A172 (cell line): ENCODE results near the gene AMPD2. TPM values are rescaled to one million over a fixed set of nuclear protein-coding genes. Genes with fewer than 3 reads are reported as not detected.
A peak's percentile ranks its signal among the peaks of the same experiment; 100 is the strongest.

Experiments used
- DNase-seq: peaks from one replicate; pipeline ENCODE4 v3.0.0-alpha.2; 2015; ENCODE audit warnings: low spot score
- total RNA-seq: library from RNA; depleted of rRNA; stranded (reverse); fragments of >200 nt; shearing (Covaris generic); gene quantifications from 2 replicates; pipeline ENCODE4 v1.2.3, GENCODE V29; 2014

AMPD2 gene
- total RNA-seq, 1 experiment from 2014 or later: 75.8 TPM

DNA sequence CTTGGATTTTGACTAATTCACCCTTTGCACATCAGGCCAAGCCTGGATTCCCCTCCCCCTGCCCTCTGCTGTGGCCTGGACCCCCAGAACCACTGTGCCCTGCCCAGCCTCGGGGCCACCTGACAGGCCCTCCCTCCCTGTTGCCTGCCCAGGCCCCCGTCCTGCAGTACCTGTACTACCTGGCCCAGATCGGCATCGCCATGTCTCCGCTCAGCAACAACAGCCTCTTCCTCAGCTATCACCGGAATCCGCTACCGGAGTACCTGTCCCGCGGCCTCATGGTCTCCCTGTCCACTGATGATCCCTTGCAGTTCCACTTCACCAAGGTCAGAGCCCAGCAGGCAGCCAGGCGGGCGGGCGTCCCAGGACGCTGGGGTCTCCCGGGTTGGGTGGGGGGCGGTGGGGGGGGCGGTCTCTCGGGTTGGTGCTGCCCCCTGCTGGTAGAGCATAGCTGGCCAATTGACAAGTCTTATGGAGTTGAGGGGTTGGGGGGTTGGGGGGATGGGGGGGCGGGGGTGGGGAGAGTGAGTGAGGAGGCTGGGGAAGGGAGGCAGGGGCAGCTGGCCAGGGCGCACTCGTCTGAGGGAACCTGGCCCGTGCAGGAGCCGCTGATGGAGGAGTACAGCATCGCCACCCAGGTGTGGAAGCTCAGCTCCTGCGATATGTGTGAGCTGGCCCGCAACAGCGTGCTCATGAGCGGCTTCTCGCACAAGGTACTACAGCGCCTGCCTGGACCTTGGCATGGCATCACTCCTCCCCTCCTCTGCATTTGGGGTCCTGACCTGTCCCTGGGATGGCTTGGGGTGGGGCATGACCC lies 10.7 kb downstream of the AMPD2 start:
- no peak for DNase-seq

DNA sequence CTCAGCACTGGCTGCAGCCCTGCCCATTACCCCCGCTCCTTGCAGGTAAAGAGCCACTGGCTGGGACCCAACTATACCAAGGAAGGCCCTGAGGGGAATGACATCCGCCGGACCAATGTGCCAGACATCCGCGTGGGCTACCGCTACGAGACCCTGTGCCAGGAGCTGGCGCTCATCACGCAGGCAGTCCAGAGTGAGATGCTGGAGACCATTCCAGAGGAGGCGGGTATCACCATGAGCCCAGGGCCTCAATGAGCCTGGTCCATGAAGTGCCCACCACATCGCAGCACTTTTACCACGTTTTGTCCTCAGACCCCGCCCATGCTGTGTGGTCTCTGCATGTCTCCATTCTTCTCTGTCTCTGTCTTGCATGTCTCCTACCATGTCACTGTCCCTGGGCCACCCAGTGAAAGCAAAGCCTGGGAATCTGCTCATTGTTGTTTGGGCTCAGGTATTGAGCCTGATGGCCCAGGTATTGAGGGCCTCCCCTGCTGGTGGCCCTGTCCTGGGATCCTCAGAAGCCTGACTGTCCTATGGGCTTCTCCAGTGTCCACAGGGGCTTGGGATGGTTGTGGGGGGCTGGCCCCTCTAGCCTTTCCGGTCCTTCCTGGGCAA lies 11.4 kb downstream of the AMPD2 start:
- DNase-seq: no peak

DNA sequence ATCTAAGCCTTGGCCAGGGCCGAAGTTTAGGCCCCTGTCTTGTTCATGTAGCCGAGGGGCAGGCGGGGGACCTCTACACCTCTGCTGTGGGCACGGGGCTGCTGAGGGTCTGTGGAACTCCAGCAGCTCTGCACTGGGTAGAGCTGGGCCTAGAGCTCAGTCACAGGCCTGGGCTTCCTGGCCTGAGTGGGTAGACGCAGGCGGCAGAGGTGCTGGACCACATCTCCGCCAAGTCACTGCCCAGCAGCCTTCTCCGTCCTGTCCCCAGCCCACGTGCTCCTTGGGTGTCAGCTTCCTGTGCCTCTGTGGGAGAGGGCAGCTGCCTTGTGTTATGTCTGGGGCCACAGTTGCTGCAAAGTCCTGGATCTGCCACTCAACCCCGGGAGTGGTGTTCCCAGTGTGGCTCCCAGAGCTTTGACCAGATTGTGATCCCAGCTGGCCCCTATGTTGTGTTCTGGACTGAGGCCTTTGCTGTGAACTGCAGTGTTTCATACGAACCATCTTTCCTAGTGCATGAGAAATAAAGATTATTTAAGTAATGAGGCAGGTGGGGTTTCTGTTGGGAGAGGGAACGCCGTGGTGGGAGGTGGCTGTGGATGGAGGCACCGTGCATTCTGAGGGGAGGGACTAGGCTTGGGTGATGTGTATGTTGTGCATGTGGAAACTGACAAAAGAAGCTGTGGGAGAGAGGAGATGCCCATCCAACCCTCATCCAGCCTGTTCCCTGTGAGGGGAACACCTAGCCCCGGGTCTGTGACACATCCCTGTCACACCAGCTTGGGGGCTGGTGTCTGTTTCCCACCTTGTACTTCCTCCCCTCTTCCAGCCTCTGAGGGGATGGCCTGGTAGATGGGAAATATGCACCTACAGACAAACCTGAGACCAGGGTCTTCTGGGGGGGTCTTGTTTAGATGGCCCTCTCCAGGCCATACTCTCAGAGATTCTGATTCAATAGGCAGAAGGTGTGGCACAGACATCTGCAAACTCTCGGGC lies 12.2 kb downstream of the AMPD2 start:
- no peak for DNase-seq

DNA sequence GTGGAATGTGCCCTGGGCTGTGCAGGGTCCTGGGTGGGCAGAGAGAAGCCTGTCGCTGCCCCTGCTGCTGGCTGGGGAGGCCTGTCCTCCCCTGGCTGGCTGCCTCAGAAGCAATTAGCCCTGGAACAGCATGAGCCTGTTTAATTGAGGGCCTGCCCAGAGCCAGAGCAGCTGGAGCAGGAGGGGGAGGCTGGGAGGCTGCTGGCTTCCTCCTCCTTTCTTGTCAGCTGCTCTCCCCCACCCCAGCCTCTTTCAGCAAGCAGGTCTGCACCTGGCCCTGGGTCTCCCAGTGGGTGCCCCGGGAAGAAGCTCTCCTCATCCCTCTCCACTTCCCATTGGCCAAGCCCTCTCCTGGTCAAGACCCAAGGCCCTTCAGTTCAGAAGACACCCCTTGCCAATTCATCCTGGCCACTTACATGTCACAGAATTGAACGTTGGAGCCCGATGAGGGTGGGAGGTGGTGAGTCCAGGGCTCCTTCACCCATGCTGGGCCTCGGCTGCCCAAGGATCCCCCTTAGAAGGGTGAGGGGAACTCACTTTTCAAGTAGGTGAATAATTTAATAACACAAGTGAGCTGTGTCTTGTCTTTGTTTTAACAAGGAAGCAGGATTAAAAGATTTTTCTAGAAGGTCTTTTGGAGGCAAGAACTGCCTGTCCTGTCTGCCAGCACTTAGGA lies 13.2 kb downstream of the AMPD2 start:
- no peak for DNase-seq

DNA sequence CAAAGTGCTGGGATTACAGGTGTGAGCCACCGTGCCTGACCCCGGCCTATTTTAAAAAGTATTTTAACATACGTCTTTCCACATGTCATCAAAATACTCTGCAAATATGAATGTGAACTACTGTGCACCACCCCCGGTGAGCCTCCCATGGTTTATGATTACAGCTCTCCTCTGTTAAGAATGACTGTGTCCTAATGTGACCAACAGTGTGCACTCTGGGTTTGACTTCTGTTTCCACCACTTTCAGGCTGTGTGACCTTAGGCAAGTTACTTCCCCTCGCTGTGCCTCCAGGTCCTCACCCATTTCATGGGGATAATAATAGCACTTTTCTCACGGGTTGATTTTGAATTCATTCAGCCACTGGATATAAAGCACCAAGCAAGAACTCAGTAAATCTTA lies 14.7 kb downstream of the AMPD2 start:
- no peak for DNase-seq

DNA sequence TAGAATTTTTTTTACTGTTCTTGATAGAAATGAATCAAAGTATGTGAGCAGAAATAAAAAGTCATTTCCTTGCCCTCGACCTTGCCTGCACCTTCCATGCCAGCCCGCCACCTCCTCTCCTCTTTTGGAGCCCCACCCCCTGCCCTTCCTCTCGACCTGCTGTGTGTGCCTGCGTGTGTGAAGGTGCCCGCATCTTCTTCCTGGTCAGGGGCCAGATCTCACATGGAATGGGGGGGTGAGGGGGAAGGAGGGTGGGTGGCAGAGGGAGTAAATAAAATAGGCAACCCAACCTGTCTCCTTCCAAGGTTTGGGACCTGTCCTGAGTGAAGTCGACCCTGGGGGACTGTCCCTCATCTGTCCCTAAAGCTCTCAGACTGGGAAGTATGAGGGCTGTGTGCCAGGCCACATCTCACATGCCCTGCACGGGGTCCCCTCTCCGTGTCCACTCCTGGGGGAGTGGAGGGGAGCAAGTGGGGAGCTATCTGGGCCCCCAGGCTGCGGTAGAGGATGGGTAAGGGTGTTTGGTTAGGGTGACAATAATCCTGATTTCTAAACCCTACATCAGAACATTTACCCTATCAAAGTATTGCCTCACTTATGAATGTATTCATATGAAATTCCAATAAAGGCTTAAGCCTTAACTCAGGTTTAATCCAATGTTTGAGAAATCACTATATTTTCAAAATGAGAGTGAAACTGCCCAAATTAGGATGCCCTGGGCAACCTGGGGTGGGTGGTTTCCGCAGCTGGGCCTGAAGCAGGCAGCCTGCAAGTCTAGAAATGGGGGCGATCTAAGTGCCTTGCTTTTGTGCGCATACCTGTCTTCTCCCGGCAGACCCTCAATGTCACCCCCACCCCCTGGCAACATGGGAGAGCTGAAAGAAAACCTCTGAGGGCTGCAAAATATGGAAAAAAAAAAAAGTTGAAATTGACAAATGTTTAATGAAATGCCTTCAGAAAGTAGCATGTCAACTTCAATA lies 15.4 kb downstream of the AMPD2 start:
- DNase-seq: no peak

DNA sequence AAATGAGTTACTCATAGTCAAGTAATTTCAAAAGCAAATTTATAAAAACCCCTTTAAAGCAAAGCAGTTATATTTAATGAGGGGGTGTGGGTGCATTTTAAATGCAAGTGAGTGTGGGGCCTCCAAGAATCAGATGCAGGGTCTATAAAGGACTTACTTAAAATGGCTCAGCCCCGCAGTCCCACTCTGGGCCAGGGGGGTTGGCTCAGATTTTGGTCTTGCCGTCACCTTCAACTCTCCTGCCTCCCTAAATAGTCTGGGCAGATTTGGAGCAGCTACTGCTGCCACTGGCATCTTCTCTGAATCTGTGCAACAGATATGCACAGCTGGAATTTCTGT lies 16.2 kb downstream of the AMPD2 start:
- DNase-seq: no peak

DNA sequence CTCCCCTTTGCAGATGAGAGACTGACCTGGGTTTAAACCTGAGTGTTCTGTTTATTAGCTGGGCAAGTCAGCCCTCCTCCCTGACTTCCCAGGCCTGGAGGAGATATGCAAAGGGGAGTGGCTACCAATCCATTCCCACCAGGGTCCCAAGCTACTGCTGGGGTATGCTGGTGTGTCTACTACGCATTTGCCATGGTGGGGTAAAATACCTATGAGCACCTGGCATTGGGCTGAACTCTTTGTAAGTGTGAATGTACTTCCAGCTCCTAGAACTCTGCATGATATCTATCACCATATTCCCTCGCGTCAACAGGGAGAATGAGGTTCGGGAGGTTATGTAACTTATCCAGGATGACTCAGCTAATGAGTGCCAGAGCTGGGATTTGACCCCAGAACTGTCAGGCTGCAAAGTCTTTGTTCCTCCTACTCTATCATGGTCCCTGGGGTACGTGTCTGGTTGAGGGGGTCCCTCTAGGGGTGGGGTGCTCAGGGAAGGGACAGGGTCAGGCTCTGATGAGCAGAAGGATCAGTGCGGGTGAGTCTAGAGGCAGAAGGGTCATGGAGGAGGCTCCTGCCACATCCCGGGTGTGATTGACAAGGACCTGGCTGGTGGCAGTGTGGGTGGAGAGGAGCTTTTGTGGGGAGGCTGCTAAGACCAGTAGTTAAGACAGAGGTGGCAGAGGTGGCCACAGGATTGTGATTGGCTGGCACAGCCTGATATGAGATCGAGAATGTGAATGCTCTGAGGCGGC lies 16.7 kb downstream of the AMPD2 start:
- peak; percentile 55 for DNase-seq

DNA sequence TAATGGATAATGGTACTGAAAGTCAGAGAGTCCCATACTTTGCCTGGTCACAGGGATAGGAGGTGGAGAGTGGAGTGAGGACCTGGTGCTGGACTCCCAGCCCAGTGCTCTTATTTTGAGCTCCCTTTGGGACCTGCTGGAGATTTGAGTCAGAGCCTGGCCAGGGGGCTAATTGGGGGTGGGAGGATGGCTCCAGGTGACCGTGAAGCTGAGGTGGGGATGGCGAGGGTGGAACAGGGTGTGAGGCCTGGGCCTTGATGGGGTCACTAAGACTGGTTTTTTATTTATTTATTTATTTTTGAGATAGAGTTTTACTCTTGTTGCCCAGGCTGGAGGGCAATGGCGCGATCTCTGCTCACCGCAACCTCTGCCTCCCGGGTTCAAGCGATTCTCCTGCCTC lies 17.8 kb downstream of the AMPD2 start:
- DNase-seq: no peak

DNA sequence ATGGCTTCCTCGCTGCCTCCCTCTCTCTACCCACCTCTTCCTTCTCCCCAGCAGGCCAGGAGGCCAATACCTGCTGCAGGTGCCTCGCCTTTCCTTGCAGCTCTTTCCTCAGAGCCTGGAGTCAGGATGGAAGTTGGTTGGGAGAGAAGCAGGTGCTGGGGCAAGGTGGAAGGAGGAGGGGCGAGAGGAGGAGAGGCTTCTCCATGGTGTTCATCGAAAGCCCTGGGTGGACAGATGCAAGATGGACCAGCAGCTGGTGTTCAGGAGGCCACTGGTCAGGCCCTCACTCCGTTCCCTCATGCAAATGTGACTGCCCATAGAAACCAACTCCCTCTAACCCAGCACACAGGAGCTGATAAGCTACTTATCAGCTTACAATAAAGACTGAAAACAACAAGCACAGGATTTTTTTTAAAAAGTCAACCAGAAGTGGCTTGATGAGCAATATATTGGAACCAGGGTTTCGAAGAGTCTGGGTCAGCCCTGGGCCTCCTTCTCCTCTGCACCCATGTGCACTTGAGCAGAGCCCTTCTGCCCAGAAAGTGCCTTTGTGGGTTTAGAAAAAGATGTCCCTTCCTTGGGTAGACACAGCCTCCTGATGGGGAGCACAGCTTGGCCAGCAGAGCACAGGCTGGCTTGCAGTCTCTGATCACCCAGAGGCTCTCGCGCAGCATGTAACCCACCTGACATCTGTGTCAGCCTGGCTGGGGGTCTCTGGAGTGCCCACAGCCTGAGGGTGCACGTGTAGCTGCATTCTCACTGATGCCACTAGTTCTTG lies 19.6 kb downstream of the AMPD2 start:
- DNase-seq: no peak

DNA sequence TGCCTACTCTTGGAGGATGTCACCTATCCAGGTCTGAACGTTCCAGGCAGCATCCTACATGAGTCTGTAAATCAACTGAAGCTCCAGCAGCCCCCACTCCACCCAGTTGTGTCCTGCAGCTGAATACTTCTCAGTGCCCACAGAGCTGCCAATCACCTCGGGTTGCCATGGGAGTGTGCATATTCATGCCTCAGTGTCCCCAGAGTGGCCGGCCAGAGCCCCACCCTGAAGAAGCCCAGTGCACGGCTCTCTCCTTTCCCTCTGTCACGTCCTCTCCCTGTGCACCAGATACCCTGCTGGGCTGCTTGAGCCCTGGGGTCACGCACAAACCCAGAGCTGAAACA lies 20.2 kb downstream of the AMPD2 start:
- no peak for DNase-seq

DNA sequence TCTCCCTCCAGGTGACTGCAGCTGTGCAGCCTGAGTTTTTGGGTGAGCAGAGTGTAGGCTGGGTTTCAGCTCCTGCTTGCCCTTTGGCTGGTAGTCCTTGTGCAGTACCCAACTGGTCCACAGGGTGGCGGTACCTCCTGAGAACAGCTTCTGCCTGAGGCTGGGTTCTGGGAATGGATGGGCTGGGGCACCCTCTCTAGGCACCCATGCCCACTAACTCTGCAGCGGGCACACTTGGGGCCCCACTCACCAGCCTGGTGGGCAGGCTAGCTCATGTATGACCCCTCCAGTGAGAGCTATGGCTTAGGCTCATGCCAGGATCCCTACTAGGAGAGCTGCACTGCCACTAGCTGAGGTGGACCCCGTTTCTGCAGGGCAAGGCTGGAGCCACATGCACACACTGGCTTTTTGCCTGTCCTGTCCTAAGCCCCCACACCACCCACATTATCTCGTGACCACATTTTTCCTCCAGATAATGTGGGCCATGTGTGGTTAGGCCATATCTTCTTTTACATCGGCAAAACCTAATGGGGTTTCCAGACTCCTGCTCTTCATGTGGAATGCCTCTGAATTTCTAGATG lies 20.7 kb downstream of the AMPD2 start:
- DNase-seq: peak; percentile 37

DNA sequence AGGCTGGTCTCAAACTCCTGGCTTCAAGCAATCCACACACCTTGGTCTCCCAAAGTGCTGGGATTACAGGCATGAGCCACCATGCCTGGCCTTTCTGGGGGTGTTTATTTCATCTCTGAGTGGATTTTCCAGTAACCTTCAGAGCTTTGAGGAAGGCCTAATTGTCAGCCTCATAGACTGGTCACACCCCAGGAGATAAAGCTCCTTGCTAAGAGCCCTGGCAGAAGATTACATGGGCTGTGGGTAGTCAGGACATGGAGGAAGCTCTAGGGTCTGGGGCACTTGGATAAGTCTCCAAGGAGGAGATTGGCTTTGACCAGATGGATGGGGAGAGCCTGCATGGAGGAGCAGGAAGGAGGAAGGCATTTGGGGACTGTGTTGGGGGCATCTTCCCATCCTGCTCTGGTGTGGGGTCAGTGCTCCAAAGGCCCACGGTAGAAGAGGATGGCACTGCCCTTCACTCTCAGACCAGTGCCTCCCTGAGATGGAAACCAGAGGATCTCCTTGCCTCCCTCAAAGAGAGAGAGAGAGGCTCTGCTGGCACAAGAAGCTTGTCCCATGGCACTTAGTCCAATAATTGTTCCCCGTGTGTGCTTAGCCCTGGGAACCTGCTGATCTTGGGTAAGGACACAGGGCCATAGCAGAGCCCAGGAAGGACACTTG lies 21.6 kb downstream of the AMPD2 start:
- no peak for DNase-seq

DNA sequence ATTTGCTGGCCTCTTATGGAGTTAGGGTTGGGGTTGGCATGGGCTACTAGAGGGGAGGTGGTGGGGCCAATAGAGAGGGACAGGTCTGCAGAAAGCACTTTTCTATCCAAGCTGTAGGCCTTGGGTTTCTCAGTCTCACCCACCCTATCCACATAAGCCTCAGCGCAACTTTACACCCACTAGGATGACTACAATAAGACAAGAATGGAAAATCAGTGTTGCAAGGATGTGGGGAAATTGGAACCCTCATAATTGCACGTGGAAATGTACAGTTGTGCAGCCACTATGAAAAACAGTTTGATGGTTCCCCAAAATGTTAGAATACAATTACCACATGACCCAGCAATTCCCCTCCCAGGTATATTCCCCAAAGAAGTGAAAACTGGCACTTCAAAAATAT lies 22.2 kb downstream of the AMPD2 start:
- no peak for DNase-seq

DNA sequence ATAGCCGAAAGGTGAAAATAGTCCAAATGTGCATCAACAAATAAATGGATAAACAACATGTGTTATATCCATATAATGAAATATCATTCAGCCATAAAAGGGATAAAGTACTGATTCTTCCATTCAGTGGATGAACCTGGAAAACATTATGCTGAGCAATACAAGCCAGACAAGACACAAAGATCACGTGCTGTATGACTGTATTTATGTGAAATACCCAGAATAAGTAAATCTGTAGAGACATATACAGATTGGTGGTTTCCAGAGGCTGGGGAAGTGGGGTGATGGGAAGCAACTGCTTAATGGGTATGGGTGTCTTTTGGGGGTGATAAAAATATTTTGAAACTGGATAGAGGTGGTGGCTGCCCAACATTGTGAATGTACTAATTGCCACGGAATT lies 23.0 kb downstream of the AMPD2 start:
- no peak for DNase-seq

DNA sequence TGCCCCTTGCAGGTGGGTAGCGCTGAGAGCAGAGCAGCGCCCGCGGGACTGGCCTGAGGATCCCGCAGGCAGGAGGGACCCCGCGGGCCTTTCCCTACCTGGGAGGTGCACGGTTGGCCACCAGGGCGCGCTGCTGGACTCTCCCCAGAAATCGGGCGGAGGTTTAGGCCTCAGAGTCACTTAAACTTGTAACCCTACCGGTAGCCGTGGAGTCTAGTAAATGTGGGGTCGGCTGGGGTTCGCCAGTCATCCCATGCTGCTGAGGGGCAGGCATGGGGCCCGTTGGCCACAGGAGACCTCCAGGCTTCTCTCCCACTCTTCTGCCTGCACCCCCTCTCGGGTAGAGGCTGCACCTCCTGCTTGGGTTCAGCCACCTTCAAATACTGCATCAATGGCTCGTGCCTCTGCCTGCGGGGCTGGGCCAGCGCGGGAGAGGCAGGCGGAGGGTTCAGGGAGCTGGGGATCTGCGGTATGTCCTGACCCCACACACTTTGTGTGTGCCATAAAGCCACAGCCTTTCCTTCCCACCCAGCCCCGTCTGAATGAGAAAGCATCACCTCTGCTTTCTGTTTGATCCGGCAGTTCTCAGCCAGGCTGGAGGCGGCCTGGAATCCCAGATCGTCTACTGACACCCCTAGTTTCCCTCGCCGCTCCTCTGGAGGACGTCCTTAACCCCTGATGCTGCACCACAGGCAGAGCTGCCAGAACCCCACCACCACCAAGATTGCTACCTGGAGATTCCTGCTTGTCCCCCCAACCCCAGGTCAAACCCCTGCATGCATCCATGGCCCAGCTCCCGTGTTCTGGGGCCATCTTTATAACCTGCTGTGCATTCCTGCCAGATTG lies 24.0 kb downstream of the AMPD2 start:
- peak; percentile 57 for DNase-seq

DNA sequence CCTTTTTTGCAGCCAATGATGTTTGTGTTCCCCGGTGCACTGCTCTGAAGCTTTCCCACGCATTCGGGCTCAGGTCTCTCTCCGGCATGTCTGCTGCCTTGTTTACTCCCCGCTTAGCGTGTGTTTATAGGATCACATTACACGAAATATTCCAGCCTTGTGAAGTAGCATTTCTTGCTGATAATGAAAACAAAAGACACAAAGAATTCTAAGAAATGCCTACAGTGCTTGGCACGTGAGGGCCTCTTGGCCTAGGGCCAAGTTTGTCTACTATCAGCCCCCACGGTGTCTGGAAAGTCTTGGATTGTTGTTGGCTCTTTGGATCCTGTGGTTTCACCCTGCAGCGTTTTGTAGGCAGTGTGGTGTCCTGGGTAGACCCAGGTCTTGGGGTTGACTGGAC lies 25.0 kb downstream of the AMPD2 start:
- no peak for DNase-seq
